ENCODE results near the gene TRIB2. TPM values are rescaled to one million over a fixed set of nuclear protein-coding genes. Genes with fewer than 3 reads are reported as not detected.

TRIB2 gene
- total and polyA plus RNA-seq, 2 experiments from 2014 or later = 19.2 to 27.2 TPM

DNA sequence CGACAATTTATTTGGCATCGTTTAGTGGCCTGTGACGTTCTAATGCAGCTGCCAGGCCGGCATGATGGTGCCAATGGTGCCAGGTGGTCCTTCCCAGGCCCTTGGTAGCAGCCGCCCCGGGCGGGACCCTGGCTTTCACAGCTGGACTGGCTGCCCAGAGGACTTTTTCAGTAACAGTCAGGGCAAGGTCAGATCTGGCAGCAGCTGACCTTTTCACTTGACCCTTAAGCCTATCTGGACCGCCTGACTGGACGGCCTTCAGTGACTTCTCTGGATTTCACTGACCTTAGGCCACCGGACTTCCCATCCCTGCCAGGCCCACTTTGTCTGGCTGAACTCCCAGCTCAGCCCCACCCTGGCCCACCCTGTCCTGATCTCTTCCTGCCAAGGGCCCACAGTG, 15.9 kb downstream of the TRIB2 start:
- H3K4me1 ChIP-seq (ENCODE audit: insufficient read depth) = no peaks in the 10 kb centered on the region
- no peaks in the 10 kb centered on the region for H3K36me3 ChIP-seq (replicated peaks; ENCODE audit: insufficient read depth, low read depth)
- H3K4me3 ChIP-seq = no peak overlapping the region
- DNase-seq (ENCODE audit: low spot score) = no peak
- H3K9me3 ChIP-seq (ENCODE audit: low read depth) = no peaks in the 10 kb centered on the region
- peaks cover 52% of the 10 kb centered on the region for H3K79me2 ChIP-seq
- no peak overlapping the region for H3K27ac ChIP-seq
- no peaks in the 10 kb centered on the region for H3K27me3 ChIP-seq
- H3K9me2 ChIP-seq (replicated peaks; ENCODE audit: insufficient read depth) = no peaks in the 10 kb centered on the region
- H2AFZ ChIP-seq = no peak overlapping the region
- 97% methylated on average over 9 of the region's 10 CpGs for WGBS (ENCODE audit: low lambda C conversion rate, missing lambda C conversion rate)
- peaks cover 16% of the 10 kb centered on the region for H4K20me1 ChIP-seq (ENCODE audit: insufficient read depth, poor library complexity, severe bottlenecking)
- H3K4me2 ChIP-seq = no peak overlapping the region
- no peak for TF ChIP-seq EZH2 (IDR thresholded peaks at IDR 0.05; ENCODE audit: borderline replicate concordance)
- no peak for TF ChIP-seq EZH2phosphoT487 (IDR thresholded peaks at IDR 0.05; ENCODE audit: low read depth, severe bottlenecking, unreplicated experiment)
- TF ChIP-seq, protein P1, sequence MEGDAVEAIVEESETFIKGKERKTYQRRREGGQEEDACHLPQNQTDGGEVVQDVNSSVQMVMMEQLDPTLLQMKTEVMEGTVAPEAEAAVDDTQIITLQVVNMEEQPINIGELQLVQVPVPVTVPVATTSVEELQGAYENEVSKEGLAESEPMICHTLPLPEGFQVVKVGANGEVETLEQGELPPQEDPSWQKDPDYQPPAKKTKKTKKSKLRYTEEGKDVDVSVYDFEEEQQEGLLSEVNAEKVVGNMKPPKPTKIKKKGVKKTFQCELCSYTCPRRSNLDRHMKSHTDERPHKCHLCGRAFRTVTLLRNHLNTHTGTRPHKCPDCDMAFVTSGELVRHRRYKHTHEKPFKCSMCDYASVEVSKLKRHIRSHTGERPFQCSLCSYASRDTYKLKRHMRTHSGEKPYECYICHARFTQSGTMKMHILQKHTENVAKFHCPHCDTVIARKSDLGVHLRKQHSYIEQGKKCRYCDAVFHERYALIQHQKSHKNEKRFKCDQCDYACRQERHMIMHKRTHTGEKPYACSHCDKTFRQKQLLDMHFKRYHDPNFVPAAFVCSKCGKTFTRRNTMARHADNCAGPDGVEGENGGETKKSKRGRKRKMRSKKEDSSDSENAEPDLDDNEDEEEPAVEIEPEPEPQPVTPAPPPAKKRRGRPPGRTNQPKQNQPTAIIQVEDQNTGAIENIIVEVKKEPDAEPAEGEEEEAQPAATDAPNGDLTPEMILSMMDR (IDR thresholded peaks at IDR 0.05; ENCODE audit: poor library complexity) = no peak

DNA sequence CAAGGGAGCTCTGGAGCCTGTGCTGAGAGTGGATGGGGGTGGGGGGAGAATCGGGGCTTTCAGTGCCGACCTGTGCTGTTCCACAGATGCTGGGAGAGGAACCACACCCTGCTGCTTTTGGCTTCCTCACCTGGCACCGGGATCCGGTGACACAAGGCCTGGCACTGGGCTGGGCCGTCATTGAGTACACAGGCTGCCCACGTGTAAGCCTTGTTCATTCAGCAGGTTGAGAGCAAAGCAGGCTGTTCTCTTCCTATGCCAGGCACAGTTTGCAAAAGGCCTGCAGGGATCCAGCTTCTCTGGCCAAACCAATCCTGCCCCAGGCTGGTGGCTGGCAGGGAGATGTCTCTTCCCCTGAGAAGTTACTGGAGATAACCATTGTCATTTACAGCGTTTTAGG, 17.1 kb downstream of the TRIB2 start:
- 93% methylated on average over 7 of the region's 7 CpGs for WGBS (ENCODE audit: low lambda C conversion rate, missing lambda C conversion rate)
- Histone ChIP-seq H3K4me1 (ENCODE audit: insufficient read depth) (no peaks in the 10 kb centered on the region), H2AFZ (no peak overlapping the region), H3K9me2 (replicated peaks; ENCODE audit: insufficient read depth) (no peaks in the 10 kb centered on the region), H4K20me1 (ENCODE audit: insufficient read depth, poor library complexity, severe bottlenecking) (peaks cover 22% of the 10 kb centered on the region), H3K4me2 (no peak overlapping the region), H3K79me2 (peaks cover 43% of the 10 kb centered on the region), H3K27ac (no peak overlapping the region), H3K36me3 (replicated peaks; ENCODE audit: insufficient read depth, low read depth) (no peaks in the 10 kb centered on the region), H3K9me3 (ENCODE audit: low read depth) (no peaks in the 10 kb centered on the region), H3K27me3 (no peaks in the 10 kb centered on the region), H3K4me3 (no peak overlapping the region)
- DNase-seq (ENCODE audit: low spot score) = no peak
- TF ChIP-seq EZH2phosphoT487 (IDR thresholded peaks at IDR 0.05; ENCODE audit: low read depth, severe bottlenecking, unreplicated experiment) (no peak), EZH2 (IDR thresholded peaks at IDR 0.05; ENCODE audit: borderline replicate concordance) (no peak)
- TF ChIP-seq, protein P1 (IDR thresholded peaks at IDR 0.05; ENCODE audit: poor library complexity) = no peak

GRCh38 chr2:12734914-12735654, 18.3 kb downstream of the TRIB2 start:
- 73% methylated on average over 12 of the region's 12 CpGs for WGBS (ENCODE audit: low lambda C conversion rate, missing lambda C conversion rate)
- no peak overlapping the region for H3K4me3 ChIP-seq
- no peak overlapping the region for H2AFZ ChIP-seq
- peaks cover 24% of the 10 kb centered on the region for H4K20me1 ChIP-seq (ENCODE audit: insufficient read depth, poor library complexity, severe bottlenecking)
- H3K4me1 ChIP-seq (ENCODE audit: insufficient read depth) = no peaks in the 10 kb centered on the region
- H3K36me3 ChIP-seq (replicated peaks; ENCODE audit: insufficient read depth, low read depth) = no peaks in the 10 kb centered on the region
- H3K9me3 ChIP-seq (ENCODE audit: low read depth) = no peaks in the 10 kb centered on the region
- no peak for DNase-seq (ENCODE audit: low spot score)
- H3K27ac ChIP-seq = no peak overlapping the region
- H3K4me2 ChIP-seq = no peak overlapping the region
- TF ChIP-seq EZH2phosphoT487 (IDR thresholded peaks at IDR 0.05; ENCODE audit: low read depth, severe bottlenecking, unreplicated experiment) = no peak
- TF ChIP-seq, protein P1 (IDR thresholded peaks at IDR 0.05; ENCODE audit: poor library complexity) = no peak
- TF ChIP-seq EZH2 (IDR thresholded peaks at IDR 0.05; ENCODE audit: borderline replicate concordance) = no peak
- H3K79me2 ChIP-seq = peaks cover 30% of the 10 kb centered on the region
- H3K27me3 ChIP-seq = no peaks in the 10 kb centered on the region
- no peaks in the 10 kb centered on the region for H3K9me2 ChIP-seq (replicated peaks; ENCODE audit: insufficient read depth)

All from hepatocyte (in vitro differentiated cells).